Glutamatergic neuron (in vitro differentiated cells): ENCODE measurements around the gene NR2F1-AS1. TPM values are rescaled to one million over a fixed set of nuclear protein-coding genes. Genes with fewer than 3 reads are reported as not detected.

Experiments
- DNase-seq: peaks from one replicate; pipeline ENCODE4 v3.0.0; 2022
- H3K27ac Mint-ChIP-seq: one replicate; pipeline ENCODE4 v1.8.0; 2020; ENCODE audit warnings: mild to moderate bottlenecking, mixed read lengths, inconsistent platforms; ENCODE audit not compliant: unreplicated experiment
- H3K27me3 Mint-ChIP-seq: one replicate; pipeline ENCODE4 v1.8.0; 2020; ENCODE audit warnings: mild to moderate bottlenecking, moderate library complexity, mixed read lengths, inconsistent platforms; ENCODE audit not compliant: unreplicated experiment
- H3K36me3 Mint-ChIP-seq: one replicate; pipeline ENCODE4 v1.8.0; 2020; ENCODE audit warnings: mild to moderate bottlenecking, mixed read lengths, inconsistent platforms; ENCODE audit not compliant: unreplicated experiment
- H3K4me1 Mint-ChIP-seq: one replicate; pipeline ENCODE4 v1.8.0; 2020; ENCODE audit warnings: mild to moderate bottlenecking, low read depth, mixed read lengths, inconsistent platforms; ENCODE audit not compliant: unreplicated experiment
- H3K4me3 Mint-ChIP-seq: one replicate; pipeline ENCODE4 v1.8.0; 2020; ENCODE audit warnings: mild to moderate bottlenecking, mixed read lengths, inconsistent platforms; ENCODE audit not compliant: unreplicated experiment
- H3K9me3 Mint-ChIP-seq: one replicate; pipeline ENCODE4 v1.8.0; 2020; ENCODE audit warnings: mild to moderate bottlenecking, moderate library complexity, mixed read lengths, inconsistent platforms; ENCODE audit not compliant: unreplicated experiment
- long read RNA-seq: library from polyadenylated mRNA; unstranded; transcript quantifications from one replicate; pipeline ENCODE4 v2.0.0, GENCODE V29; 2020; ENCODE audit not compliant: unreplicated experiment
- total RNA-seq: library from RNA; stranded (reverse); fragmentation: NEBNext Ultra II Directional; extraction: Animal tissue kit (Norgen Biotek cat#: 25700); gene quantifications from one replicate; pipeline ENCODE4 v1.2.1, GENCODE V29; 2021; ENCODE audit not compliant: unreplicated experiment
- TF ChIP-seq, protein P1 (sequence below): fragments of 200-600 bp; sonication (generic); IDR thresholded peaks from one replicate; pipeline ENCODE4 v1.5.0; 2021; ENCODE audit not compliant: partially characterized antibody, unreplicated experiment

NR2F1-AS1 gene
- total RNA-seq: 0.39 TPM
- long read RNA-seq: 0 reads

DNA sequence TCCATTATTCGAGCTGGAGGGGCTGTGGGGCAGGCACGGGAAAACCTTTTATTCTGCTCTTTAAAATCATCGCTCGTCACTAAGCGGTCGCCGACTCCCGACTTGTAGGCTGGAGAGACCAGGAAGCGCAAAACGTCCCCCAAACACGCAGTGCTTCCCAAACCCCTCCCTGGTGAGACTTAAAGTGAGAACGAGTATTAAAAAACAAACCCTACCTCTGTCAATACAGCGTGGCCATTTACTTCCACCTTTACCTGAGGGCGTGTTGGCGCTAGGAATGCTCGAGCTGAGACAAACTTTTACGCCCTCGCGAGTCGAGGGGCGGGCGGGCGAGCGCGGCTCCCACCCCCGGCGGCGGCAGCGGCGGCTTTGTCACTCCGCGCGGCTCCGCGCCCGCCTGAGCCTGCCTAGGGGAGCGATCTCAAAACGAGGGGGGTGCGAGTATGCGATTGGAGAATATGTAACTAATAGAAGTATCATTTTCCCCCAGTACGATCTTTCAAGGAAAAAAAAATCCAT is at the start of gene NR2F1-AS1:
TSS of gene NR2F1-AS1 (minus strand) at position 293 of the 519 bp plus-strand sequence.
- TF ChIP-seq, protein P1, sequence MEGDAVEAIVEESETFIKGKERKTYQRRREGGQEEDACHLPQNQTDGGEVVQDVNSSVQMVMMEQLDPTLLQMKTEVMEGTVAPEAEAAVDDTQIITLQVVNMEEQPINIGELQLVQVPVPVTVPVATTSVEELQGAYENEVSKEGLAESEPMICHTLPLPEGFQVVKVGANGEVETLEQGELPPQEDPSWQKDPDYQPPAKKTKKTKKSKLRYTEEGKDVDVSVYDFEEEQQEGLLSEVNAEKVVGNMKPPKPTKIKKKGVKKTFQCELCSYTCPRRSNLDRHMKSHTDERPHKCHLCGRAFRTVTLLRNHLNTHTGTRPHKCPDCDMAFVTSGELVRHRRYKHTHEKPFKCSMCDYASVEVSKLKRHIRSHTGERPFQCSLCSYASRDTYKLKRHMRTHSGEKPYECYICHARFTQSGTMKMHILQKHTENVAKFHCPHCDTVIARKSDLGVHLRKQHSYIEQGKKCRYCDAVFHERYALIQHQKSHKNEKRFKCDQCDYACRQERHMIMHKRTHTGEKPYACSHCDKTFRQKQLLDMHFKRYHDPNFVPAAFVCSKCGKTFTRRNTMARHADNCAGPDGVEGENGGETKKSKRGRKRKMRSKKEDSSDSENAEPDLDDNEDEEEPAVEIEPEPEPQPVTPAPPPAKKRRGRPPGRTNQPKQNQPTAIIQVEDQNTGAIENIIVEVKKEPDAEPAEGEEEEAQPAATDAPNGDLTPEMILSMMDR: no peak
- Mint-ChIP-seq H3K9me3 (peaks cover 15% of the 10 kb centered on the region), H3K4me3 (no peak within 1 kb of the TSS), H3K36me3 (no peaks in the 10 kb centered on the region), H3K27me3 (peaks cover 30% of the 10 kb centered on the region), H3K27ac (no peak within 1 kb of the TSS), H3K4me1 (peaks cover 5% of the 10 kb centered on the region)
- peak; percentile 31 for DNase-seq

DNA sequence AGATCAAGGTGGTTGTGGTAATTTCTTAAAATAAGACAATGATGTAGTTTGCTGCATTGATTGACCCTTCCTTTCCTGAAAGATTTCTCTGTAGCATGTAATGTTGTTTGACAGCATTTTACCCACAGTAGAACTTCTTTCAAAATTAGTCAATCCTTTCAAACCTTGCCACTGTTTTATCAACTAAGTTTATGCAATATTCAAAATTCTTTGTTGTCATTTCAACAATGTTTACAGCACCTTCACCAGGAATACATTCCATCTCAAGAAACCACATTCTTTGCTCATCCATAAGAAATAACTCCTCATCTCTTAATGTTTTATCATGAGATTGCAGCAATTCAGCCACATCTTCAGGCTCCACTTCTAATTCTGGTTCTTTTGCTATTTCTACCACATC is 45.8 kb upstream of the NR2F1-AS1 start:
- Mint-ChIP-seq H3K9me3 (no peaks in the 10 kb centered on the region), H3K27ac (no peak overlapping the region), H3K36me3 (no peaks in the 10 kb centered on the region), H3K27me3 (no peaks in the 10 kb centered on the region), H3K4me3 (no peak overlapping the region), H3K4me1 (peaks cover under 1% of the 10 kb centered on the region)
- TF ChIP-seq, protein P1: no peak
- no peak for DNase-seq

DNA sequence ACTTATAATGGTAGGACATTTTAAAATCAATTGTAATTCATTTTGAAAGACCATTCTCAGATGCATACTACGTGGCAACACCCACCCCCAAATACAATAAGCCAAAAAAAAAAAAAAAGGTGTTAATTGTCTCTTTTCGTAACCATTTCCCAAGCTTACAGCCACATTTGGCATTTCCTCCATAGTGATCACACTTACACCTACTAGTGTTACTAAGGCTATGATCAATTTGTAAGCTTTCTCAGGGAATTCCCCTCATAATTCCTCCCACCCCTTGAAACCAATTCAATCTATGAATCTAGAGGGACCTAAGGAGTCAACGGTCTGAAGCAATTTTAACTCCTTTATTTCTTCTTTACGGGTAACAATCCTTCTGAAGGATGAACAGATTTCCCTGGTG is 42.1 kb upstream of the NR2F1-AS1 start:
- H3K27ac Mint-ChIP-seq: no peak overlapping the region
- peaks cover 8% of the 10 kb centered on the region for H3K27me3 Mint-ChIP-seq
- peaks cover 5% of the 10 kb centered on the region for H3K4me1 Mint-ChIP-seq
- H3K36me3 Mint-ChIP-seq: no peaks in the 10 kb centered on the region
- peaks cover 11% of the 10 kb centered on the region for H3K9me3 Mint-ChIP-seq
- TF ChIP-seq, protein P1: no peak
- DNase-seq: no peak
- H3K4me3 Mint-ChIP-seq: no peak overlapping the region

DNA sequence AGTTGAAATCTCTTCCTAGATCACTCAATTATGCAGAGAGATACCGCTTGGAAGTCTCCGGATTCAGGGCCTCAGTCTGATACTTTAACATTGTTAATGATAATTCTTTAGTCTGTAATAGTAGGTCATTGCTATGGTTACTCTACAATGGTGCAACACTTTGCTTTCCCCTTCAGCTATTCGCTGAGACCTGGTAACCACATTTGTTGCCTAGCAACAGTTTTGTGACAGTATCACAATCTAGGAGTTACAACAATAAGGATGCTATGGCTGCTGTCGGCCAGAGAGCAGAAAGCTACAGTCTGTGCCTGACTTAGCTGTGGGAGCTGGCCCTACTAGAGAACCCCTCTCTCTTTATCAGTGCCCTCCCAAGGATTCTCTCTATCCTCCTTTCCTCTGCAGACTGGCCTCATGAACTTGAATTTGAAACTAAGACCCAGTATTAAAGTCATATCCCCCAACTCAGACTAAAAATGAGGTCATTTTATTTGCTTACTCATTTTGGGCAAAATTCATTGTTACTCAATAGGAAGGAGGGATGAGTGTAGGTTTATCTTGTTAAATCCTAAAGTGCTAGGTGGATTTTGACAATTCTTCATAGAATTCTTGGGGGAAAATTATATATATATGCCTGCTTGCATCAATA is 41.3 kb upstream of the NR2F1-AS1 start:
- peak overlapping the region; percentile 47 for H3K4me3 Mint-ChIP-seq
- no peaks in the 10 kb centered on the region for H3K36me3 Mint-ChIP-seq
- H3K27ac Mint-ChIP-seq: no peak overlapping the region
- TF ChIP-seq, protein P1: no peak
- peaks cover 11% of the 10 kb centered on the region for H3K9me3 Mint-ChIP-seq
- no peak for DNase-seq
- H3K27me3 Mint-ChIP-seq: peaks cover 8% of the 10 kb centered on the region
- peaks cover 5% of the 10 kb centered on the region for H3K4me1 Mint-ChIP-seq

DNA sequence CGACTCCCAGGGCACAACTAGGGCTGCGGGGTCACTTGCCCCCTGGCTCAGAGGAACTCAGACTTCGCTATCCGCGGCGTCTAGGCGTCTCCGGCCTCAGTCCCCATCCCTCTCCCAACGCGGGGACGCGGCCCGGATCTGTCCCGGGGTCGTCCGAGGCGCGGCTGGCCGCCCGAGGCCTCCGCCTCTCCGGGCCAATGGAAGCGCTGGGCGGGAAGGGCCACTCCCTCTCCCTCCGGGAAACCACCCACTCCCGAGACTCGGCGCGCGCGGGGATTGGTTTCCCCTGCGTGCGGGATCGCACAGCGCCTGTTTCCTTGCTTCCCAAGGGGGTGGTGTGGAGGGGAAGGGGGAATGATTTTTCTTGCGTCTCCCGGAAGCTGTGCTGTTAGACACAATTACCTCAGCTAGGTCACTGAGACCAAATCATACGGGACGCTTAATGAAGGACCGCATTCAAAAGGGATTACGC is 40.3 kb upstream of the NR2F1-AS1 start:
- Mint-ChIP-seq H3K27ac (no peak overlapping the region), H3K9me3 (peaks cover 11% of the 10 kb centered on the region), H3K36me3 (no peaks in the 10 kb centered on the region), H3K27me3 (peaks cover 13% of the 10 kb centered on the region), H3K4me1 (peaks cover 5% of the 10 kb centered on the region), H3K4me3 (peak overlapping the region; percentile 89)
- DNase-seq: peak; percentile 76
- TF ChIP-seq, protein P1: no peak
